ENCODE results near the gene PWWP2B. TPM values are rescaled to one million over a fixed set of nuclear protein-coding genes. Genes with fewer than 3 reads are reported as not detected.

Gene PWWP2B
- total RNA-seq, 1 donor from 2014 or later, result 24.3 TPM

GRCh38 chr10:132389433-132390169 lies 7.4 kb upstream of the PWWP2B start:
- Mint-ChIP-seq H3K4me3 (ENCODE audit: low read depth) (no peak overlapping the region), H3K9me3 (ENCODE audit: low read depth) (peaks cover 8% of the 10 kb centered on the region), H3K36me3 (ENCODE audit: insufficient read depth) (no peaks in the 10 kb centered on the region), H3K4me1 (ENCODE audit: low read depth) (peaks cover 3% of the 10 kb centered on the region), H3K27ac (no peak overlapping the region), H3K27me3 (no peaks in the 10 kb centered on the region)
- no peak for TF ChIP-seq CTCF (IDR thresholded peaks at IDR 0.05; ENCODE audit: unreplicated experiment)
- no peak for DNase-seq (ENCODE audit: low spot score, unreplicated experiment)

GRCh38 chr10:132390170-132390920 lies 6.7 kb upstream of the PWWP2B start:
- DNase-seq (ENCODE audit: low spot score, unreplicated experiment), result no peak
- Mint-ChIP-seq H3K9me3 (ENCODE audit: low read depth) (peaks cover 8% of the 10 kb centered on the region), H3K36me3 (ENCODE audit: insufficient read depth) (no peaks in the 10 kb centered on the region), H3K27me3 (no peaks in the 10 kb centered on the region), H3K4me1 (ENCODE audit: low read depth) (peaks cover 3% of the 10 kb centered on the region), H3K4me3 (ENCODE audit: low read depth) (no peak overlapping the region), H3K27ac (no peak overlapping the region)
- TF ChIP-seq CTCF (IDR thresholded peaks at IDR 0.05; ENCODE audit: unreplicated experiment), result no peak

GRCh38 chr10:132390921-132391675 lies 5.9 kb upstream of the PWWP2B start:
- peaks cover 8% of the 10 kb centered on the region for H3K9me3 Mint-ChIP-seq (ENCODE audit: low read depth)
- H3K4me1 Mint-ChIP-seq (ENCODE audit: low read depth), result peaks cover 3% of the 10 kb centered on the region
- H3K27me3 Mint-ChIP-seq, result no peaks in the 10 kb centered on the region
- no peak for TF ChIP-seq CTCF (IDR thresholded peaks at IDR 0.05; ENCODE audit: unreplicated experiment)
- no peak for DNase-seq (ENCODE audit: low spot score, unreplicated experiment)
- H3K36me3 Mint-ChIP-seq (ENCODE audit: insufficient read depth), result no peaks in the 10 kb centered on the region
- no peak overlapping the region for H3K4me3 Mint-ChIP-seq (ENCODE audit: low read depth)
- no peak overlapping the region for H3K27ac Mint-ChIP-seq

GRCh38 chr10:132391676-132392020 lies 5.4 kb upstream of the PWWP2B start:
- no peak for TF ChIP-seq CTCF (IDR thresholded peaks at IDR 0.05; ENCODE audit: unreplicated experiment)
- DNase-seq (ENCODE audit: low spot score, unreplicated experiment), result no peak
- Mint-ChIP-seq H3K4me3 (ENCODE audit: low read depth) (no peak overlapping the region), H3K36me3 (ENCODE audit: insufficient read depth) (no peaks in the 10 kb centered on the region), H3K27me3 (no peaks in the 10 kb centered on the region), H3K9me3 (ENCODE audit: low read depth) (peaks cover 8% of the 10 kb centered on the region), H3K4me1 (ENCODE audit: low read depth) (peaks cover 3% of the 10 kb centered on the region), H3K27ac (no peak overlapping the region)

GRCh38 chr10:132392184-132392800 lies 4.7 kb upstream of the PWWP2B start:
- no peak overlapping the region for H3K4me3 Mint-ChIP-seq (ENCODE audit: low read depth)
- H3K9me3 Mint-ChIP-seq (ENCODE audit: low read depth), result peaks cover 8% of the 10 kb centered on the region
- H3K27ac Mint-ChIP-seq, result peak overlapping the region; percentile 54
- H3K36me3 Mint-ChIP-seq (ENCODE audit: insufficient read depth), result no peaks in the 10 kb centered on the region
- no peaks in the 10 kb centered on the region for H3K27me3 Mint-ChIP-seq
- no peak for TF ChIP-seq CTCF (IDR thresholded peaks at IDR 0.05; ENCODE audit: unreplicated experiment)
- DNase-seq (ENCODE audit: low spot score, unreplicated experiment), result no peak
- H3K4me1 Mint-ChIP-seq (ENCODE audit: low read depth), result peaks cover 3% of the 10 kb centered on the region
